B cell (primary cell): ENCODE data around the gene BCL2L1. TPM values are rescaled to one million over a fixed set of nuclear protein-coding genes. Genes with fewer than 3 reads are reported as not detected.

ENCODE experiments used
- ATAC-seq: fragments of 200-7000 bp; cut with Tn5 transposase; one replicate; pipeline ENCODE4 v1.10.0; 2021; ENCODE audit warnings: low read depth, mild to moderate bottlenecking, moderate number of reproducible peaks, moderate library complexity
- CTCF ChIA-PET: fragments of 350-600 bp; sonication (Branson Sonifier 250); formaldehyde crosslinking; loops from one replicate; lab custom pipeline; 2021; ENCODE audit warnings: antibody characterized with exemption, inconsistent platforms; lab: Charles Lee
- POLR2A ChIA-PET: fragments of 350-600 bp; sonication (Branson Sonifier 250); formaldehyde crosslinking; loops from one replicate; lab custom pipeline; 2021; ENCODE audit warnings: antibody characterized with exemption; lab: Charles Lee
- DNase-seq: peaks from one replicate; pipeline ENCODE4 v3.0.0; 2013
- H2AFZ ChIP-seq: 2 replicates; pipeline ENCODE4 v1.6.1; 2012; ENCODE audit warnings: mild to moderate bottlenecking, low read depth, low read length; ENCODE audit not compliant: insufficient read depth, poor library complexity, severe bottlenecking
- H3K27ac ChIP-seq, 2 donors: 1 replicate in 1 of 2; 2 replicates in 1 of 2; pipeline ENCODE4 v1.5.1; 2012 to 2013; ENCODE audit warnings: low read length in 2 of 2, mild to moderate bottlenecking in 2 of 2, moderate library complexity in 1 of 2
- H3K27me3 ChIP-seq, 4 experiments: fragments of 200-600 bp in 1 of 4; sonication (generic) in 1 of 4; replicated peaks in 1 of 4; 1 replicate in 2 of 4; 2 replicates in 2 of 4; pipeline versions ENCODE4 v1.6.1 to v1.7.0; 2013 to 2016; ENCODE audit warnings: low read length in 3 of 4, mild to moderate bottlenecking in 2 of 4, mixed read lengths in 1 of 4, moderate library complexity in 1 of 4; ENCODE audit not compliant: insufficient read depth in 4 of 4, control insufficient read depth in 3 of 4; ENCODE audit errors: control extremely low read depth in 1 of 4
- H3K36me3 ChIP-seq, 2 experiments: replicated peaks in 1 of 2; 1 replicate in 1 of 2; 2 replicates in 1 of 2; pipeline versions ENCODE4 v1.6.1 to v1.7.1; 2013; ENCODE audit warnings: low read length in 1 of 2; ENCODE audit not compliant: insufficient read depth in 2 of 2, control insufficient read depth in 1 of 2; ENCODE audit errors: control extremely low read depth in 1 of 2, extremely low read depth in 1 of 2
- H3K4me1 ChIP-seq, 2 donors: fragments of 200-600 bp in 1 of 2; sonication (generic) in 1 of 2; 1 replicate in 1 of 2; 2 replicates in 1 of 2; pipeline versions ENCODE4 v1.5.1 to v1.6.1; 2013 to 2017; ENCODE audit warnings: low read length in 2 of 2; ENCODE audit not compliant: control insufficient read depth in 2 of 2, insufficient read depth in 2 of 2
- H3K4me2 ChIP-seq: replicated peaks from 2 replicates; pipeline ENCODE3; 2012; ENCODE audit warnings: mild to moderate bottlenecking, low read depth, low read length; ENCODE audit not compliant: poor library complexity, severe bottlenecking
- H3K4me3 ChIP-seq, 5 experiments: fragments of 200-600 bp in 1 of 5; sonication (generic) in 1 of 5; 1 replicate in 3 of 5; 2 replicates in 2 of 5; pipeline versions ENCODE4 v1.5.1 to v1.7.0; 2011 to 2016; ENCODE audit warnings: low read length in 4 of 5, mild to moderate bottlenecking in 4 of 5, low read depth in 2 of 5, control low read depth in 1 of 5, moderate library complexity in 1 of 5; ENCODE audit not compliant: insufficient read depth in 1 of 5; ENCODE audit errors: control extremely low read depth in 1 of 5, extremely low read depth in 1 of 5
- H3K79me2 ChIP-seq: fragments of 200-600 bp; sonication (generic); one replicate; pipeline ENCODE4 v1.6.0; 2016; ENCODE audit warnings: low read length; ENCODE audit not compliant: control insufficient read depth, insufficient read depth
- H3K9ac ChIP-seq: fragments of 200-600 bp; sonication (generic); 2 replicates; pipeline ENCODE4 v1.6.1; 2017; ENCODE audit warnings: mild to moderate bottlenecking, low read length, moderate library complexity
- H3K9me3 ChIP-seq, 3 donors: one replicate each; pipeline versions ENCODE4 v1.6.1 to v1.7.1; 2013; ENCODE audit warnings: low read length in 2 of 3; ENCODE audit not compliant: control insufficient read depth in 2 of 3, insufficient read depth in 1 of 3; ENCODE audit errors: control extremely low read depth in 1 of 3
- H4K20me1 ChIP-seq: 2 replicates; pipeline ENCODE4 v1.6.0; 2012; ENCODE audit warnings: mild to moderate bottlenecking, low read length; ENCODE audit not compliant: insufficient read depth, control insufficient read depth, poor library complexity, severe bottlenecking
- H3K27ac Mint-ChIP-seq: one replicate; pipeline ENCODE4 v1.8.0; 2021; ENCODE audit warnings: mixed read lengths
- H3K27me3 Mint-ChIP-seq: one replicate; pipeline ENCODE4 v1.8.0; 2021; ENCODE audit warnings: mixed read lengths
- H3K4me1 Mint-ChIP-seq: one replicate; pipeline ENCODE4 v1.8.0; 2021; ENCODE audit warnings: mixed read lengths
- H3K4me3 Mint-ChIP-seq: one replicate; pipeline ENCODE4 v1.8.0; 2021; ENCODE audit warnings: mixed read lengths
- H3K9me3 Mint-ChIP-seq: one replicate; pipeline ENCODE4 v1.8.0; 2022; ENCODE audit warnings: mixed read lengths; ENCODE audit not compliant: insufficient read depth
- EZH2 ChIP-seq: IDR thresholded peaks from 2 replicates; pipeline ENCODE4 v1.6.1; 2012; ENCODE audit warnings: borderline replicate concordance, low read depth, mild to moderate bottlenecking, moderate library complexity, low read length; ENCODE audit not compliant: insufficient read depth, poor library complexity, severe bottlenecking
- WGBS: methylation state at CpG from one replicate; pipeline ENCODE4 v1.1.5; 2013; ENCODE audit warnings: missing lambda C conversion rate; ENCODE audit not compliant: insufficient coverage; 5-methylcytosine and 5-hydroxymethylcytosine counted together
- intact Hi-C: fragments of 100-400 bp; cut with micrococcal nuclease; formaldehyde crosslinking; loops from one replicate; pipeline ENCODE4 v1.10.0; 2022
- polyA plus RNA-seq: library from polyadenylated mRNA; depleted of rRNA; stranded (reverse); fragments of >200 nt; gene quantifications from 2 replicates; pipeline ENCODE4 v1.2.3, GENCODE V29; 2012
- total RNA-seq, 2 donors: library from RNA; stranded (reverse); fragments of 120-200 nt in 1 of 2; gene quantifications; 1 replicate in 1 of 2; 2 replicates in 1 of 2; pipeline versions ENCODE4 v1.2.3 to v1.2.4, GENCODE V29; 2013 to 2022
- TF ChIP-seq, protein P1 (sequence below): fragments of 200-600 bp; IDR thresholded peaks from one replicate; pipeline ENCODE4 v1.8.0; 2022; ENCODE audit warnings: antibody characterized with exemption, mild to moderate bottlenecking

Gene BCL2L1
- total and polyA plus RNA-seq, 2 donors (not counting 1 experiment from before 2014, with no cell fraction given), result 10.1 to 33.0 TPM

DNA sequence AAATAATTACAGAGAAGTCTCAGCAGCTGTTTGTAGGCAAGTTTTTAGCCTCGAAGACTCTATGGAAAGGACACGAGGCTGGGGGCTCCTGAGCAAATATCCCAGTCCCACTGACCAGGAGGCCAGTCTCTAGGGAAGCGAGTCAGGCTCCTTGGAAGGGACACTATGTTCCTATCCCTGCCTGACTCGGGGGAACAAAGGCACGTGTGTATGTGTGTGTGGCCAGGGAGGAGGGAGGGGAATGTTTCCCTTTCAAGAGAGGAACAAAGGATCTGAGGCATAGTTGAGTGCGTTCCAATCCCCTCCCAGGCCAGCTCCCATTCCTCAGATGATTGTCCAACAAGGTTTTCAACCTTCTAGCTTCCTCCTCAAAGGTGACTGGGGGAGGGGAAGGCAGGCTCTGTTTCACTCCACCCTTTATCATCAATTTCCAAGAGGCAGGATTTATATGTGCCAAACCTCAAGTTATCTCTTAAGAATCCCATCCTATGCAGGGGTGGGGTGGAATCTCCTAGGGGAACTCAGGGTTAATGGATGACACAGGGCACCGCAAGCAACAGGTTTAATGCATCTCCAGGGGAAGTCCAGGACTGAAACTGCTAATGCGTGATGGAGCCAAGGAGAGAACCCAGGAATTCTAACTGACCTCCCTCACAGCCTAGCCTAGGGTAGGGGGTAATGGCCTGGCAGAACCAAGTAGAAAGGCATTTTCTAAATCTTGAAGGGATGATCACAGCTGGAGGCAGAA lies 9.9 kb downstream of the BCL2L1 start:
- Histone ChIP-seq H3K27ac (no peak overlapping the region), H4K20me1 (peaks cover 2% of the 10 kb centered on the region), H3K79me2 (peaks cover 82% of the 10 kb centered on the region), H3K27me3 (no peaks in the 10 kb centered on the region), H3K36me3 (peaks cover 3 to 31% of the 10 kb centered on the region in 2 experiments), H3K9ac (no peak overlapping the region), H2AFZ (no peak overlapping the region), H3K4me1 (peaks cover 11 to 17% of the 10 kb centered on the region in 2 donors), H3K4me2 (no peak overlapping the region), H3K4me3 (no peak overlapping the region), H3K9me3 (no peaks in the 10 kb centered on the region)
- H3K4me1 Mint-ChIP-seq, result peaks cover 32% of the 10 kb centered on the region
- intact Hi-C loops, result no loop called here
- WGBS, result 76% methylated on average over 2 of the region's 8 CpGs
- H3K27me3 Mint-ChIP-seq, result no peaks in the 10 kb centered on the region
- no peak overlapping the region for H3K4me3 Mint-ChIP-seq
- H3K9me3 Mint-ChIP-seq, result no peaks in the 10 kb centered on the region
- ChIA-PET POLR2A (no interaction called here), CTCF (interaction anchor here (0.6 to 1.2 kb wide), 3 partner anchors 9 to 55 kb away, joined by 3 to 4 read pairs (median 3); no protein-coding TSS in a partner anchor)
- ATAC-seq (no peak), DNase-seq (no peak)
- H3K27ac Mint-ChIP-seq, result no peak overlapping the region
- TF ChIP-seq EZH2, result no peak
- TF ChIP-seq, protein P1, sequence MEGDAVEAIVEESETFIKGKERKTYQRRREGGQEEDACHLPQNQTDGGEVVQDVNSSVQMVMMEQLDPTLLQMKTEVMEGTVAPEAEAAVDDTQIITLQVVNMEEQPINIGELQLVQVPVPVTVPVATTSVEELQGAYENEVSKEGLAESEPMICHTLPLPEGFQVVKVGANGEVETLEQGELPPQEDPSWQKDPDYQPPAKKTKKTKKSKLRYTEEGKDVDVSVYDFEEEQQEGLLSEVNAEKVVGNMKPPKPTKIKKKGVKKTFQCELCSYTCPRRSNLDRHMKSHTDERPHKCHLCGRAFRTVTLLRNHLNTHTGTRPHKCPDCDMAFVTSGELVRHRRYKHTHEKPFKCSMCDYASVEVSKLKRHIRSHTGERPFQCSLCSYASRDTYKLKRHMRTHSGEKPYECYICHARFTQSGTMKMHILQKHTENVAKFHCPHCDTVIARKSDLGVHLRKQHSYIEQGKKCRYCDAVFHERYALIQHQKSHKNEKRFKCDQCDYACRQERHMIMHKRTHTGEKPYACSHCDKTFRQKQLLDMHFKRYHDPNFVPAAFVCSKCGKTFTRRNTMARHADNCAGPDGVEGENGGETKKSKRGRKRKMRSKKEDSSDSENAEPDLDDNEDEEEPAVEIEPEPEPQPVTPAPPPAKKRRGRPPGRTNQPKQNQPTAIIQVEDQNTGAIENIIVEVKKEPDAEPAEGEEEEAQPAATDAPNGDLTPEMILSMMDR, result no peak

GRCh38 chr20:31712112-31712553 lies 10.5 kb downstream of the BCL2L1 start:
- no peaks in the 10 kb centered on the region for H3K27me3 ChIP-seq
- intact Hi-C loops, result no loop called here
- ATAC-seq, result no peak
- ChIA-PET POLR2A (no interaction called here), CTCF (interaction anchor here (1.1 kb wide), 1 partner anchor 10 kb away, joined by 3 read pairs; no protein-coding TSS in a partner anchor)
- peaks cover 3 to 32% of the 10 kb centered on the region in 2 experiments for H3K36me3 ChIP-seq
- H3K4me1 Mint-ChIP-seq, result peaks cover 26% of the 10 kb centered on the region
- no peak overlapping the region for H3K4me2 ChIP-seq
- no peaks in the 10 kb centered on the region for H4K20me1 ChIP-seq
- H3K27ac Mint-ChIP-seq, result no peak overlapping the region
- no peak overlapping the region for H3K4me3 Mint-ChIP-seq
- H3K27me3 Mint-ChIP-seq, result no peaks in the 10 kb centered on the region
- no peaks in the 10 kb centered on the region for H3K9me3 Mint-ChIP-seq
- 100% methylated on average over 3 of the region's 5 CpGs for WGBS
- DNase-seq, result no peak
- H3K4me3 ChIP-seq, result no peak overlapping the region
- no peak overlapping the region for H2AFZ ChIP-seq
- no peak overlapping the region for H3K27ac ChIP-seq
- H3K4me1 ChIP-seq, result peaks cover 5 to 11% of the 10 kb centered on the region in 2 donors
- TF ChIP-seq, protein P1, result no peak
- no peak for TF ChIP-seq EZH2
- peaks cover 78% of the 10 kb centered on the region for H3K79me2 ChIP-seq
- no peak overlapping the region for H3K9ac ChIP-seq
- H3K9me3 ChIP-seq, result no peaks in the 10 kb centered on the region
